Gastroesophageal sphincter (tissue), 4 donors: Measurements from ENCODE around the gene ARGLU1. TPM values are rescaled to one million over a fixed set of nuclear protein-coding genes. Genes with fewer than 3 reads are reported as not detected.
A peak's percentile ranks its signal among the peaks of the same experiment; 100 is the strongest.

Source experiments
- ATAC-seq: fragments of 150-250 bp; one replicate; pipeline ENCODE4 v1.9.1; 2016; ENCODE audit warnings: mild to moderate bottlenecking, moderate library complexity
- H3K27ac ChIP-seq, 4 donors: fragments of 200-600 bp; sonication (generic) in 3 of 4; 1 replicate in 3 of 4; 2 replicates in 1 of 4; pipeline ENCODE4 v1.5.1; 2016 to 2019
- H3K27me3 ChIP-seq: fragments of 200-600 bp; sonication (generic); one replicate; pipeline ENCODE4 v1.5.1; 2019
- H3K36me3 ChIP-seq, 2 donors: fragments of 200-600 bp; sonication (generic); one replicate each; pipeline ENCODE4 v1.5.1; 2019; ENCODE audit warnings: control low read depth in 1 of 2
- H3K4me1 ChIP-seq, 3 donors: fragments of 200-600 bp; sonication (generic); 1 replicate in 2 of 3; 2 replicates in 1 of 3; pipeline ENCODE4 v1.5.1; 2016 to 2019; ENCODE audit warnings: control low read depth in 2 of 3
- H3K4me3 ChIP-seq, 2 donors: fragments of 200-600 bp; sonication (generic); one replicate each; pipeline ENCODE4 v1.5.1; 2019; ENCODE audit warnings: mild to moderate bottlenecking in 1 of 2, moderate library complexity in 1 of 2
- H3K9me3 ChIP-seq, 3 donors: fragments of 200-600 bp; sonication (generic); one replicate each; pipeline ENCODE4 v1.5.1; 2017 to 2019; ENCODE audit warnings: control low read depth in 2 of 3
- EP300 ChIP-seq: sonication (generic); formaldehyde crosslinking; IDR thresholded peaks from one replicate; pipeline ENCODE4 v1.6.1; 2017; ENCODE audit warnings: antibody characterized with exemption, mild to moderate bottlenecking
- POLR2A ChIP-seq, 2 donors: fragments of 450-650 bp; IDR thresholded peaks; one replicate each; pipeline ENCODE4 v1.6.1; 2017; ENCODE audit warnings: antibody characterized with exemption in 2 of 2, mild to moderate bottlenecking in 2 of 2, moderate library complexity in 1 of 2
- POLR2AphosphoS5 ChIP-seq: sonication (generic); formaldehyde crosslinking; IDR thresholded peaks from one replicate; pipeline ENCODE4 v1.6.1; 2017; ENCODE audit warnings: antibody characterized with exemption
- WGBS, 2 donors: methylation state at CpG; one replicate each; pipeline ENCODE4 v1.1.5; 2018; ENCODE audit warnings: low coverage in 1 of 2; 5-methylcytosine and 5-hydroxymethylcytosine counted together
- total RNA-seq, 4 donors: library from RNA; depleted of rRNA; stranded (reverse); fragments of >200 nt; gene quantifications; one replicate each; pipeline ENCODE4 v1.1.0, GENCODE V29; 2016
- TF ChIP-seq, protein P1 (sequence below), 4 experiments: fragments of 200-600 bp in 2 of 4; fragments of 450-650 bp in 2 of 4; sonication (generic) in 1 of 4; IDR thresholded peaks; one replicate each; pipeline ENCODE4 v1.5.1; 2017 to 2019; ENCODE audit warnings: antibody characterized with exemption in 4 of 4, mild to moderate bottlenecking in 2 of 4, moderate library complexity in 2 of 4

The ARGLU1 gene
- total RNA-seq, 4 donors from 2014 or later, result 25.5 to 140 (median 73.5) TPM

DNA sequence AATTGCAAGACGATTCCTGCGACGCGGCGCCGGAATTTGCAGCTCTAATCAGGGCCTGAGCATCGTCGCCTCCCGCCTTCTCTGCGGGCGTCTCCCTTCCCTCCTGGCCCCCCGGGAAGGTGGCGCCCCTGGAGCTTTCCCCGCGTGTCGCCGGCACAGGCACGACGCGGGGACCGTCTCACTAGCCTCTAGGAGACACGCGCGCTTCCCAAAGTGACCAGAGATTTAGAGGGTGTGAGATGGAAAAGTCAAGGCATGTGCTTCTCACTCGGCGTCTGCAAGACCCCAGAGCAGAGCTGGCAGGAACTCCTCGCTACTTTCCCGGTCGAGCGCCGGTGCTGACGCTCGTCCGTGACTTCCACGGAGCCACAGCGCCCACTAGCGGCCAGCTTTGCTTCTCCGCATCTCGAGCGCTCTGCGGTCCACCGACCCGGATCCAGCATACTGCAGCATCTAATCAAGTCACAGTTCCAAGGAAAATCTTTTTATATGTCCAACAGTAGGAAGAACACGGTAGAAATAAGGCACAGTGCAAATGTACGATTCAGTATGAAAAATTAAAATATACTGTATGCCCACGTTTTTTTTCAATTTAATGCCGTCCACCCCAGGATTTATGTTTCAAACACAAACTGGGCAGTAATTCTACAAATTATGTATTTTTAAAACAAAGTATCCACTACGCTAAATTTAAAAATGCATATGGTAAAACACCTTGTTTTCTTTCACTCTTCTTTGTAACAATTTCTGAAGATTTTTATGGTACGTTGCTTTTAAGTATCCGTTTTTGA, 31.5 kb downstream of the ARGLU1 start:
- peak overlapping the region in 3 of 4 donors; percentile 76 to 89 (median 86) for H3K27ac ChIP-seq
- TF ChIP-seq, protein P1, sequence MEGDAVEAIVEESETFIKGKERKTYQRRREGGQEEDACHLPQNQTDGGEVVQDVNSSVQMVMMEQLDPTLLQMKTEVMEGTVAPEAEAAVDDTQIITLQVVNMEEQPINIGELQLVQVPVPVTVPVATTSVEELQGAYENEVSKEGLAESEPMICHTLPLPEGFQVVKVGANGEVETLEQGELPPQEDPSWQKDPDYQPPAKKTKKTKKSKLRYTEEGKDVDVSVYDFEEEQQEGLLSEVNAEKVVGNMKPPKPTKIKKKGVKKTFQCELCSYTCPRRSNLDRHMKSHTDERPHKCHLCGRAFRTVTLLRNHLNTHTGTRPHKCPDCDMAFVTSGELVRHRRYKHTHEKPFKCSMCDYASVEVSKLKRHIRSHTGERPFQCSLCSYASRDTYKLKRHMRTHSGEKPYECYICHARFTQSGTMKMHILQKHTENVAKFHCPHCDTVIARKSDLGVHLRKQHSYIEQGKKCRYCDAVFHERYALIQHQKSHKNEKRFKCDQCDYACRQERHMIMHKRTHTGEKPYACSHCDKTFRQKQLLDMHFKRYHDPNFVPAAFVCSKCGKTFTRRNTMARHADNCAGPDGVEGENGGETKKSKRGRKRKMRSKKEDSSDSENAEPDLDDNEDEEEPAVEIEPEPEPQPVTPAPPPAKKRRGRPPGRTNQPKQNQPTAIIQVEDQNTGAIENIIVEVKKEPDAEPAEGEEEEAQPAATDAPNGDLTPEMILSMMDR (IDR thresholded peaks at IDR 0.05), result peak; percentile 89 to 94 (median 92)
- TF ChIP-seq EP300 (no peak), POLR2AphosphoS5 (peak; percentile 57)
- H3K4me1 ChIP-seq, result peaks cover 0 to 38% (median 0%) of the 10 kb centered on the region in 3 donors
- H3K27me3 ChIP-seq, result no peaks in the 10 kb centered on the region
- H3K36me3 ChIP-seq, result peaks cover 0 to 8% of the 10 kb centered on the region in 2 donors
- WGBS, 2 donors, result 15 to 24% methylated on average over 7 to 17 of the region's 50 CpGs
- peak overlapping the region; percentile 43 to 62 for H3K4me3 ChIP-seq
- H3K9me3 ChIP-seq, result no peaks in the 10 kb centered on the region
- ATAC-seq, result peak; percentile 54

DNA sequence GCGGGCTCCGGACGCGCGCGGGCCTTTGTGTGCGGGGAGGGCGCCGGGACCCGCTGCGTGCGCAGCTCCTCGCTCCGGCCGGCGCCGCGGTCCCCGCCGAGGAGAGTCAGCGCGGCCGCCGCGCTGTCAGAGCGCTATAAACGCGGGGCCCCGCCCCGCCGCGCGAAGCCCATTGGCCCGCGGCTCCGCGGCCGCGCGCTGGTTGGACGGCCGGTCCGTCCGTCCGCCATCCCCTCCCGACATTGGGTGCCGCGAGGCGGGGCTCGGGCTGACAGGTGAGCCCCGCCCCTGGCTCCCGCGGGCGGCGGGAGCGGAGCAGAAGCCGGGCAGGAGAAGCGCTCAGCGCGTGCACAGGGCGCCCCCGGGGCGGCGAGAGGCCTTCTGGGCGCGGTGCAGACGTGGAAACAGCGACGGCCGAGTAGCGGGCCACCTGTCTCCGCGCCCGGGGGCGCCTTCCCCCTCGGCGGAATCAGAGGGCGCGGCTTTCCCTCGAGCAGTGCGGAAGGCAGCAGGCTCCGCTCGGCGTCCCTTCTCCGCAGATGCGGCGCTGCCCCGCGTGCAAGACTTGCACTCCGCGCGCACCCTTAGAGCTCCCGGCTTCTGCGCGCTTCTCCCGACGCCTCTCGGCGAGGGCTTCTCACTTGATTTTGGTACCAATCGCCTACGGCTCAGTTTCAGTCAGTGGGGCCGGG, 32.2 kb downstream of the ARGLU1 start, which contains the start of gene EFNB2:
Gene EFNB2 (minus strand): TSS at position 111 of the 692 bp plus-strand sequence. CDS start 698 bp downstream, outside the sequence.
- WGBS, 2 donors, result no CpG with 5 or more reads among the region's 102 CpGs
- ATAC-seq, result peak; percentile 93
- Histone ChIP-seq H3K36me3 (peaks cover 0 to 2% of the 10 kb centered on the region in 2 donors), H3K4me1 (peaks cover 0 to 45% (median 0%) of the 10 kb centered on the region in 3 donors), H3K27ac (peak within 1 kb of the TSS; percentile 11 to 89 (median 81)), H3K27me3 (no peaks in the 10 kb centered on the region), H3K4me3 (peak within 1 kb of the TSS; percentile 56 to 62), H3K9me3 (no peaks in the 10 kb centered on the region)
- peak; percentile 82 to 96 for TF ChIP-seq POLR2A (IDR thresholded peaks at IDR 0.05)
- TF ChIP-seq POLR2AphosphoS5, result peak; percentile 66
- TF ChIP-seq EP300, result no peak
- TF ChIP-seq, protein P1 (IDR thresholded peaks at IDR 0.05), result no peak

DNA sequence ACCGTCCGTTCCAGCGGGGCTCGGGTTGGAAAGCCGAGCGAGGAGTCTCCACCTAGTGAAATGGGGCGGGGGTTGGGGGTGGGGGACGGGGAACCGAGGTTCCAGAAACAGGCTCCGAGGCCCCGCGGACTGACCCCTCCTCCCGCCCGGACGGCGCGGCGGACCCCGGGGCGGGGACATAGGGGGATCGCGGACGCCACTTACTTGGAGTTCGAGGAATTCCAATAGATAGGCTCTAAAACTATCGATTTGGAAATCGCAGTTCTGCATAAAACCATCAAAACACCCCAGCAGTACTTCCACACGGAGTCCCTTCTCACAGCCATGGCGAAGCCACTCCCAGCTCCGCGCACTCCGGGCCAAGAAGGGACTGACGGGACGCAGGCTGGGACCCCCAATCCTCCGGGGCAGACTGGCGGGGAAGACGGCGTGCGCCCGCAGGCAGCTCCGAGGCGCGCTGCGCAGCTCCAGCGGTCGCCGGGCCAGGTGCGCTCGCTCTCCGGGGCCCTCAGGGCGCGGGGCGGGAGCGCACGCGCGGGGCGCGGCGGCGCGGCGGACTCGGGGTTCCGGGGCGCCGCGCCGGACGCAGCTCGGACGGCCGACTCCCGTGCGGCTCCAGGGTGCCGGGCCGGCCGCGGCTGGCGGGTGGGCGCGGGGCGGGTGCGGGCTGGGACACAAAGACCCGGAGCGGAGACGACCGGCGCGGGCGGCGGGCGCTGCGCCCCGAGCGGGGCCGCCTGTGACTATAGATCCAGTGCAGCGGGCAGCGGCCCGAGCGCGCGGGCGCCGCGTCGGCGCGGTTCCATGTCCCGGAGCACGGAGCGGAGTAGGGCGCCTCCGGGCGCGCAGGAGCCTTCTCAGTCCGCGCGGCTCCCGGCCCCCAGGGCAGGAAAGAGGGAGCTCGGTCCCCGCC, 33.0 kb downstream of the ARGLU1 start:
- Histone ChIP-seq H3K4me3 (peak overlapping the region; percentile 56 to 62), H3K4me1 (peaks cover 0 to 53% (median 0%) of the 10 kb centered on the region in 3 donors), H3K9me3 (no peaks in the 10 kb centered on the region), H3K27me3 (no peaks in the 10 kb centered on the region), H3K36me3 (no peaks in the 10 kb centered on the region), H3K27ac (peak overlapping the region; percentile 11 to 89 (median 81))
- no peak for TF ChIP-seq POLR2AphosphoS5
- no peak for TF ChIP-seq POLR2A (IDR thresholded peaks at IDR 0.05)
- TF ChIP-seq, protein P1 (IDR thresholded peaks at IDR 0.05), result no peak
- TF ChIP-seq EP300, result no peak
- no CpG with 5 or more reads among the region's 121 CpGs for WGBS, 2 donors
- ATAC-seq, result peak; percentile 21

DNA sequence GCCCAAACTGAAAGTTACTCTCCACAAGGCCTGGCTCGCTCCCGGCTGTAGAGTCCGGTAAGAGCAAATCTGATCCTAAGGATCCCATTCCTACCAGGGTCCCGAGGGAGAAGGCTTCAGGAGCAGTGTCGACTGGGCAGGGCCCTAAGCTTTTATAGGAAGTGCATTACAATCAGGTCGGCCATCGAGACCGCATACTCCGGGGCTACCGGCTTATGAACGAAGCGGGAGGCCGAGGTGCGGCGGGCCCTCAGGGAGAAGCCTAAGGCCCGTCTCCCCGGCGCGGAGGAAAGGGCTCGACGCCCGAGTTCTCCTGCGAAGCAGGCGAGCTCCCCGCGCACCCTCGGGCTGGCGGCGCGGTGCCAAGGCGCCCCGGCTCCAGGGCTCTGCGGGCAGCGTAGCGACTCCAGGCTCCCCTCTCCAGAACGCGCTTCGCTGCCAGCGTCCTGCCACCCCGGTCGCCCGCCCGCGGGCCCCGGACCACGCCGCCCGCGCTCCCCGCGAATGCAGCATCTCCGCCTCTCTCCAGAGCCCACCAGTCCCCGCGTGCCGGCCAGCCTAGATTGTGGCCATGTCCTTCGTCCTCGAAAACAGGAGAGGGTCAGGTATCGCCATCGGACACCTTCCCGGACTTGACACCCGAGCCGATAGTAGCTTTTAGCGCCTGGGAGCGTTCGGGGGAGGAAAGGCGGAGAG, 33.8 kb downstream of the ARGLU1 start:
- no peaks in the 10 kb centered on the region for H3K9me3 ChIP-seq
- H3K4me3 ChIP-seq, result peak overlapping the region; percentile 56 to 62
- H3K4me1 ChIP-seq, result peaks cover 0 to 59% (median 0%) of the 10 kb centered on the region in 3 donors
- no peaks in the 10 kb centered on the region for H3K36me3 ChIP-seq
- H3K27ac ChIP-seq, result peak overlapping the region; percentile 11 to 89 (median 81)
- H3K27me3 ChIP-seq, result no peaks in the 10 kb centered on the region
- ATAC-seq, result no peak
- WGBS, 2 donors, result 0% methylated on average over 4 of the region's 66 CpGs; no CpG with 5 or more reads in 1 of the 2 donors
- no peak for TF ChIP-seq EP300
- TF ChIP-seq POLR2A (IDR thresholded peaks at IDR 0.05), result no peak
- peak; percentile 13 for TF ChIP-seq POLR2AphosphoS5
- TF ChIP-seq, protein P1 (IDR thresholded peaks at IDR 0.05), result peak in 1 of 4 experiments; percentile 9
